Keratinocyte (primary cell): ENCODE measurements around the gene RABL3. TPM values are rescaled to one million over a fixed set of nuclear protein-coding genes. Genes with fewer than 3 reads are reported as not detected.
A peak's percentile ranks its signal among the peaks of the same experiment; 100 is the strongest.

ENCODE experiments used
- DNase-seq: peaks from one replicate; pipeline ENCODE4 v3.0.0-alpha.2; 2011; ENCODE audit warnings: low read depth, missing footprints, low spot score
- FAIRE-seq: peaks from 2 replicates; lab custom pipeline; 2011; peaks lifted over from hg19 to GRCh38; lab: Jason Lieb, UNC
- H2AFZ ChIP-seq: 2 replicates; pipeline ENCODE4 v1.6.0; 2012; ENCODE audit warnings: low read length, control low read depth, inconsistent platforms; ENCODE audit not compliant: control insufficient read depth
- H3K27ac ChIP-seq: 2 replicates; pipeline ENCODE4 v1.5.1; 2011; ENCODE audit warnings: low read length; ENCODE audit not compliant: control insufficient read depth, insufficient read depth
- H3K27me3 ChIP-seq: 3 replicates; pipeline ENCODE4 v1.6.0; 2011; ENCODE audit warnings: low read length; ENCODE audit not compliant: control insufficient read depth, insufficient read depth; ENCODE audit errors: extremely low read depth
- H3K36me3 ChIP-seq, 2 experiments: 2 replicates in 1 of 2; 3 replicates in 1 of 2; pipeline ENCODE4 v1.5.1; 2011; ENCODE audit warnings: low read length in 2 of 2, mild to moderate bottlenecking in 1 of 2; ENCODE audit not compliant: control insufficient read depth in 2 of 2, insufficient read depth in 2 of 2; ENCODE audit errors: extremely low read depth in 1 of 2
- H3K4me1 ChIP-seq: 3 replicates; pipeline ENCODE4 v1.5.1; 2011; ENCODE audit warnings: low read length; ENCODE audit not compliant: control insufficient read depth, insufficient read depth; ENCODE audit errors: extremely low read depth
- H3K4me2 ChIP-seq: 3 replicates; pipeline ENCODE4 v1.6.0; 2011; ENCODE audit warnings: low read depth, low read length; ENCODE audit not compliant: control insufficient read depth, insufficient read depth; ENCODE audit errors: extremely low read depth
- H3K4me3 ChIP-seq, 3 experiments: fragments of 200-600 bp in 1 of 3; sonication (generic) in 1 of 3; 2 replicates in 2 of 3; 3 replicates in 1 of 3; pipeline ENCODE4 v1.5.1; 2011 to 2016; ENCODE audit warnings: low read length in 3 of 3, mild to moderate bottlenecking in 3 of 3, control low read depth in 2 of 3, inconsistent platforms in 1 of 3, low read depth in 1 of 3, mixed read lengths in 1 of 3, mixed run types in 1 of 3, moderate library complexity in 1 of 3; ENCODE audit not compliant: control insufficient read depth in 2 of 3, insufficient read depth in 2 of 3; ENCODE audit errors: extremely low read depth in 1 of 3
- H3K79me2 ChIP-seq: 2 replicates; pipeline ENCODE4 v1.6.0; 2012; ENCODE audit warnings: low read length; ENCODE audit not compliant: control insufficient read depth, insufficient read depth
- H3K9ac ChIP-seq: 3 replicates; pipeline ENCODE4 v1.6.0; 2011; ENCODE audit warnings: low read length; ENCODE audit not compliant: control insufficient read depth, insufficient read depth; ENCODE audit errors: extremely low read depth
- H3K9me1 ChIP-seq: 3 replicates; pipeline ENCODE4 v1.6.0; 2011; ENCODE audit warnings: low read length; ENCODE audit not compliant: control insufficient read depth, insufficient read depth; ENCODE audit errors: extremely low read depth
- H3K9me3 ChIP-seq: 2 replicates; pipeline ENCODE4 v1.5.1; 2012; ENCODE audit warnings: low read depth, low read length; ENCODE audit not compliant: control insufficient read depth
- H4K20me1 ChIP-seq: 3 replicates; pipeline ENCODE4 v1.6.0; 2011; ENCODE audit warnings: low read length; ENCODE audit not compliant: control insufficient read depth, insufficient read depth; ENCODE audit errors: extremely low read depth
- EZH2 ChIP-seq: IDR thresholded peaks from one replicate; pipeline ENCODE4 v1.6.1; 2012; ENCODE audit warnings: inconsistent platforms, mild to moderate bottlenecking, low read length, moderate library complexity
- dilution Hi-C: fragments of 300-500 bp; cut with MboI; formaldehyde crosslinking; loops from one replicate; pipeline ENCODE4 v1.7.0; 2020; ENCODE audit warnings: low sequenced_read_pairs; ENCODE audit not compliant: extremely low pct_ligation_motif_present
- polyA plus RNA-seq, 5 experiments: library from polyadenylated mRNA; depleted of rRNA in 3 of 5; stranded (reverse) in 3 of 5; stranded (forward) in 1 of 5; unstranded in 1 of 5; fragments of >200 nt; gene quantifications; 1 replicate in 1 of 5; 2 replicates in 3 of 5; 3 replicates in 1 of 5; pipeline versions ENCODE4 v1.2.1 to v1.2.3, GENCODE V29; 2011 to 2012; ENCODE audit warnings: missing spikeins in 2 of 5, low read depth in 1 of 5, low replicate concordance in 1 of 5
- TF ChIP-seq, protein P1 (sequence below), 3 experiments: IDR thresholded peaks in 1 of 3; conservative IDR thresholded peaks in 1 of 3; optimal IDR thresholded peaks in 1 of 3; 2 replicates in 2 of 3; 3 replicates in 1 of 3; pipeline versions ENCODE3 to v1.5.1; 2011; ENCODE audit warnings: low read length in 3 of 3, mild to moderate bottlenecking in 3 of 3, moderate library complexity in 2 of 3, control low read depth in 1 of 3, inconsistent platforms in 1 of 3; ENCODE audit not compliant: insufficient read depth in 2 of 3; ENCODE audit errors: extremely low read depth in 1 of 3

Gene RABL3
- polyA plus RNA-seq, 1 donor (not counting 4 experiments of a cell fraction or from before 2014, with no cell fraction given), result 13.4 TPM

DNA sequence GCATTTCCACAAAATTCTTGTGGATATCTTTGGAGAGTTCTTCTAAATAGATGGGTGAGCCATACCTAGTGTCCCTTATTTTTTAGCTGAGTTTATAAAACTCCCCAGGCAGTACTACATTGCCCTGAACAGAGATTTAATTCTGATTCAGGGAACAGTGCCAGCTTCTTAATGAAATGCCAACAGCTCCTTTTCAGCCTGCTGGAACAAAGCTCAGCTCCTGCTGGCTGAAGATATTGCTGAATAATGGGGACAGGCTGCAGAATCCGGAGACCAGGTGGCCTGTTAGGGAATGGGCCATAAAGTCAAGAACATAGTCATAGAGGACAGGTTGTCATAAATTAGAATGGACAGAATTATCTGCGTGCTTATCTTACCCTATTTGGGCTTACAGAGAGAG is 69.2 kb downstream of the RABL3 start:
- H3K4me3 ChIP-seq, result no peak overlapping the region
- no peak overlapping the region for H2AFZ ChIP-seq
- no peak overlapping the region for H3K27ac ChIP-seq
- no peaks in the 10 kb centered on the region for H3K27me3 ChIP-seq
- no peaks in the 10 kb centered on the region for H3K4me1 ChIP-seq
- H3K9ac ChIP-seq, result no peak overlapping the region
- no peaks in the 10 kb centered on the region for H4K20me1 ChIP-seq
- no peaks in the 10 kb centered on the region for H3K9me3 ChIP-seq
- dilution Hi-C loops, result no loop called here
- H3K36me3 ChIP-seq, result no peaks in the 10 kb centered on the region
- no peak for TF ChIP-seq EZH2
- TF ChIP-seq, protein P1, sequence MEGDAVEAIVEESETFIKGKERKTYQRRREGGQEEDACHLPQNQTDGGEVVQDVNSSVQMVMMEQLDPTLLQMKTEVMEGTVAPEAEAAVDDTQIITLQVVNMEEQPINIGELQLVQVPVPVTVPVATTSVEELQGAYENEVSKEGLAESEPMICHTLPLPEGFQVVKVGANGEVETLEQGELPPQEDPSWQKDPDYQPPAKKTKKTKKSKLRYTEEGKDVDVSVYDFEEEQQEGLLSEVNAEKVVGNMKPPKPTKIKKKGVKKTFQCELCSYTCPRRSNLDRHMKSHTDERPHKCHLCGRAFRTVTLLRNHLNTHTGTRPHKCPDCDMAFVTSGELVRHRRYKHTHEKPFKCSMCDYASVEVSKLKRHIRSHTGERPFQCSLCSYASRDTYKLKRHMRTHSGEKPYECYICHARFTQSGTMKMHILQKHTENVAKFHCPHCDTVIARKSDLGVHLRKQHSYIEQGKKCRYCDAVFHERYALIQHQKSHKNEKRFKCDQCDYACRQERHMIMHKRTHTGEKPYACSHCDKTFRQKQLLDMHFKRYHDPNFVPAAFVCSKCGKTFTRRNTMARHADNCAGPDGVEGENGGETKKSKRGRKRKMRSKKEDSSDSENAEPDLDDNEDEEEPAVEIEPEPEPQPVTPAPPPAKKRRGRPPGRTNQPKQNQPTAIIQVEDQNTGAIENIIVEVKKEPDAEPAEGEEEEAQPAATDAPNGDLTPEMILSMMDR (optimal IDR thresholded peaks at IDR 0.05 in 1 of 3, IDR thresholded peaks at IDR 0.05 in 1 of 3, conservative IDR thresholded peaks at IDR 0.05 in 1 of 3; ENCODE audit: extremely low read depth in 1 of 3, insufficient read depth in 2 of 3, low read length in 3 of 3), result no peak
- FAIRE-seq, result no peak
- no peak overlapping the region for H3K4me2 ChIP-seq
- DNase-seq, result no peak
- no peaks in the 10 kb centered on the region for H3K9me1 ChIP-seq
- no peaks in the 10 kb centered on the region for H3K79me2 ChIP-seq

DNA sequence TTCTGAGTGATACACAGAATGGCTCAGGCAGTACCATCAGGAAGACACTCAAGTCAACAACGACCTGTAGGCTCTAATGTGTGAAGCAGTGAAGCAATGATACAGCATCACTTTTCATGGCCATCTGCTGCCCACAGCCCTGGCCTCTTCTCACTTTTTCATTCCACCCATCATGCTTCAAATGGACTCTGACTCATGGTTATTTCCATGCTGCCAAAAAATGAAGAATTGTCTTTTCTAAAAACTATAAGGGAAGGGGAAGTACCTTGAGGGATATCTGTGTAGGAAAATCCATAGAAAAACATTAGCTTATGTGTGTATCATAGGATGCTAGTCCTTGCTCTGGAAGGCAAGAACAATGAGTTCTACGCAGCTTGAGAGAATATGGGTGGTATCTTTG is 71.7 kb downstream of the RABL3 start:
- no peaks in the 10 kb centered on the region for H3K9me3 ChIP-seq
- FAIRE-seq (peak; percentile 23), DNase-seq (no peak)
- no peaks in the 10 kb centered on the region for H3K36me3 ChIP-seq
- no peak overlapping the region for H3K4me2 ChIP-seq
- no peaks in the 10 kb centered on the region for H4K20me1 ChIP-seq
- no peak overlapping the region for H3K9ac ChIP-seq
- H3K27ac ChIP-seq, result no peak overlapping the region
- dilution Hi-C loops, result no loop called here
- TF ChIP-seq EZH2, result no peak
- TF ChIP-seq, protein P1 (optimal IDR thresholded peaks at IDR 0.05 in 1 of 3, IDR thresholded peaks at IDR 0.05 in 1 of 3, conservative IDR thresholded peaks at IDR 0.05 in 1 of 3; ENCODE audit: extremely low read depth in 1 of 3, insufficient read depth in 2 of 3, low read length in 3 of 3), result no peak
- no peaks in the 10 kb centered on the region for H3K9me1 ChIP-seq
- no peak overlapping the region for H2AFZ ChIP-seq
- no peaks in the 10 kb centered on the region for H3K79me2 ChIP-seq
- no peaks in the 10 kb centered on the region for H3K4me1 ChIP-seq
- H3K4me3 ChIP-seq, result no peak overlapping the region
- H3K27me3 ChIP-seq, result no peaks in the 10 kb centered on the region
